Ishikawa (cell line): Measurements from ENCODE around the gene MAFF.

Experiments used
- CEBPB ChIP-seq: IDR thresholded peaks from 2 replicates; pipeline ENCODE4 v1.6.1; 2012
- EP300 ChIP-seq: IDR thresholded peaks from 2 replicates; pipeline ENCODE4 v1.6.1; 2012; ENCODE audit warnings: borderline replicate concordance
- MAX ChIP-seq: IDR thresholded peaks from 2 replicates; pipeline ENCODE4 v1.6.1; 2012
- NFIC ChIP-seq: IDR thresholded peaks from 2 replicates; pipeline ENCODE4 v1.6.1; 2012
- RAD21 ChIP-seq: IDR thresholded peaks from 2 replicates; pipeline ENCODE4 v1.6.1; 2012; ENCODE audit warnings: low read depth
- REST ChIP-seq: IDR thresholded peaks from 2 replicates; pipeline ENCODE4 v1.6.1; 2012; ENCODE audit warnings: low read depth, mild to moderate bottlenecking
- TAF1 ChIP-seq: IDR thresholded peaks from 2 replicates; pipeline ENCODE4 v1.6.1; 2012; ENCODE audit warnings: low read depth, mild to moderate bottlenecking
- TEAD4 ChIP-seq: IDR thresholded peaks from 2 replicates; pipeline ENCODE4 v1.6.1; 2012
- USF1 ChIP-seq: IDR thresholded peaks from 2 replicates; pipeline ENCODE4 v1.6.1; 2012
- YY1 ChIP-seq: IDR thresholded peaks from 2 replicates; pipeline ENCODE4 v1.6.1; 2012; ENCODE audit warnings: low read depth
- ZBTB7A ChIP-seq: IDR thresholded peaks from 2 replicates; pipeline ENCODE4 v1.6.1; 2012; ENCODE audit warnings: low read depth

- TF ChIP-seq RAD21, result no peak
- no peak for TF ChIP-seq TEAD4
- no peak for TF ChIP-seq ZBTB7A
- no peak for TF ChIP-seq REST
- TF ChIP-seq TAF1, result no peak
- TF ChIP-seq NFIC, result no peak
- TF ChIP-seq EP300, result no peak
- TF ChIP-seq MAX, result no peak
- no peak for TF ChIP-seq USF1
- no peak for TF ChIP-seq CEBPB
- TF ChIP-seq YY1, result no peak
Measured at GRCh38 chr22:38219632-38220031, 17.8 kb downstream of the MAFF start.
